Keratinocyte (primary cell): ENCODE results near the gene TSC22D2. TPM values are rescaled to one million over a fixed set of nuclear protein-coding genes. Genes with fewer than 3 reads are reported as not detected.

Experiments
- DNase-seq: peaks from one replicate; pipeline ENCODE4 v3.0.0-alpha.2; 2011; ENCODE audit warnings: low read depth, missing footprints, low spot score
- FAIRE-seq: peaks from 2 replicates; lab custom pipeline; 2011; peaks lifted over from hg19 to GRCh38; lab: Jason Lieb, UNC
- H2AFZ ChIP-seq: 2 replicates; pipeline ENCODE4 v1.6.0; 2012; ENCODE audit warnings: low read length, control low read depth, inconsistent platforms; ENCODE audit not compliant: control insufficient read depth
- H3K27ac ChIP-seq: 2 replicates; pipeline ENCODE4 v1.5.1; 2011; ENCODE audit warnings: low read length; ENCODE audit not compliant: control insufficient read depth, insufficient read depth
- H3K27me3 ChIP-seq: 3 replicates; pipeline ENCODE4 v1.6.0; 2011; ENCODE audit warnings: low read length; ENCODE audit not compliant: control insufficient read depth, insufficient read depth; ENCODE audit errors: extremely low read depth
- H3K36me3 ChIP-seq, 2 experiments: 2 replicates in 1 of 2; 3 replicates in 1 of 2; pipeline ENCODE4 v1.5.1; 2011; ENCODE audit warnings: low read length in 2 of 2, mild to moderate bottlenecking in 1 of 2; ENCODE audit not compliant: control insufficient read depth in 2 of 2, insufficient read depth in 2 of 2; ENCODE audit errors: extremely low read depth in 1 of 2
- H3K4me1 ChIP-seq: 3 replicates; pipeline ENCODE4 v1.5.1; 2011; ENCODE audit warnings: low read length; ENCODE audit not compliant: control insufficient read depth, insufficient read depth; ENCODE audit errors: extremely low read depth
- H3K4me2 ChIP-seq: 3 replicates; pipeline ENCODE4 v1.6.0; 2011; ENCODE audit warnings: low read depth, low read length; ENCODE audit not compliant: control insufficient read depth, insufficient read depth; ENCODE audit errors: extremely low read depth
- H3K4me3 ChIP-seq, 3 experiments: fragments of 200-600 bp in 1 of 3; sonication (generic) in 1 of 3; 2 replicates in 2 of 3; 3 replicates in 1 of 3; pipeline ENCODE4 v1.5.1; 2011 to 2016; ENCODE audit warnings: low read length in 3 of 3, mild to moderate bottlenecking in 3 of 3, control low read depth in 2 of 3, inconsistent platforms in 1 of 3, low read depth in 1 of 3, mixed read lengths in 1 of 3, mixed run types in 1 of 3, moderate library complexity in 1 of 3; ENCODE audit not compliant: control insufficient read depth in 2 of 3, insufficient read depth in 2 of 3; ENCODE audit errors: extremely low read depth in 1 of 3
- H3K79me2 ChIP-seq: 2 replicates; pipeline ENCODE4 v1.6.0; 2012; ENCODE audit warnings: low read length; ENCODE audit not compliant: control insufficient read depth, insufficient read depth
- H3K9ac ChIP-seq: 3 replicates; pipeline ENCODE4 v1.6.0; 2011; ENCODE audit warnings: low read length; ENCODE audit not compliant: control insufficient read depth, insufficient read depth; ENCODE audit errors: extremely low read depth
- H3K9me1 ChIP-seq: 3 replicates; pipeline ENCODE4 v1.6.0; 2011; ENCODE audit warnings: low read length; ENCODE audit not compliant: control insufficient read depth, insufficient read depth; ENCODE audit errors: extremely low read depth
- H3K9me3 ChIP-seq: 2 replicates; pipeline ENCODE4 v1.5.1; 2012; ENCODE audit warnings: low read depth, low read length; ENCODE audit not compliant: control insufficient read depth
- H4K20me1 ChIP-seq: 3 replicates; pipeline ENCODE4 v1.6.0; 2011; ENCODE audit warnings: low read length; ENCODE audit not compliant: control insufficient read depth, insufficient read depth; ENCODE audit errors: extremely low read depth
- EZH2 ChIP-seq: IDR thresholded peaks from one replicate; pipeline ENCODE4 v1.6.1; 2012; ENCODE audit warnings: inconsistent platforms, mild to moderate bottlenecking, low read length, moderate library complexity
- dilution Hi-C: fragments of 300-500 bp; cut with MboI; formaldehyde crosslinking; loops from one replicate; pipeline ENCODE4 v1.7.0; 2020; ENCODE audit warnings: low sequenced_read_pairs; ENCODE audit not compliant: extremely low pct_ligation_motif_present
- polyA plus RNA-seq, 5 experiments: library from polyadenylated mRNA; depleted of rRNA in 3 of 5; stranded (reverse) in 3 of 5; stranded (forward) in 1 of 5; unstranded in 1 of 5; fragments of >200 nt; gene quantifications; 1 replicate in 1 of 5; 2 replicates in 3 of 5; 3 replicates in 1 of 5; pipeline versions ENCODE4 v1.2.1 to v1.2.3, GENCODE V29; 2011 to 2012; ENCODE audit warnings: missing spikeins in 2 of 5, low read depth in 1 of 5, low replicate concordance in 1 of 5
- TF ChIP-seq, protein P1 (sequence below), 3 experiments: IDR thresholded peaks in 1 of 3; conservative IDR thresholded peaks in 1 of 3; optimal IDR thresholded peaks in 1 of 3; 2 replicates in 2 of 3; 3 replicates in 1 of 3; pipeline versions ENCODE3 to v1.5.1; 2011; ENCODE audit warnings: low read length in 3 of 3, mild to moderate bottlenecking in 3 of 3, moderate library complexity in 2 of 3, control low read depth in 1 of 3, inconsistent platforms in 1 of 3; ENCODE audit not compliant: insufficient read depth in 2 of 3; ENCODE audit errors: extremely low read depth in 1 of 3

Gene TSC22D2
- polyA plus RNA-seq, 1 donor (not counting 4 experiments of a cell fraction or from before 2014, with no cell fraction given): 22.3 TPM

DNA sequence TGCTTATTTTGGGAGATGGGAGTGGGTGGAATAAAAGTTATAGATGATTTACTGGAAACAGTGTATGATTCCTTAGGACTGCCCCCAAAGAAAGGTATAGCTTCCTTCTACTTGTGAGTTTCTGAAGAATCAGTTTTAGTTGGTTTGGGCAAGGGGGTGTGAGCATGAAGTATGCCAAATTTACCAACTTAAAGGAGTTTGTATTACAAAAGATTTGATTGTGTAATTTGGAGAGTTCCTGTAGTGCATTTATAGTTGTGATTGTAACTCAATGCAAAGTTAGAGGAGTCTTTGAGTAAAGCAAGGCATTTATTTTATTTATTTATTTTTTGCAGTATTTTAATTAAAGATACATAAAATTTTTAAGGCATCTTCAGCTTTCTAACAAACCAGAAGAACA is 42.8 kb downstream of the TSC22D2 start:
- no peaks in the 10 kb centered on the region for H4K20me1 ChIP-seq
- H3K9me3 ChIP-seq: no peaks in the 10 kb centered on the region
- no peak overlapping the region for H3K4me3 ChIP-seq
- H3K36me3 ChIP-seq: no peaks in the 10 kb centered on the region
- H3K27ac ChIP-seq: no peak overlapping the region
- H3K9ac ChIP-seq: no peak overlapping the region
- no peak for TF ChIP-seq EZH2
- TF ChIP-seq, protein P1, sequence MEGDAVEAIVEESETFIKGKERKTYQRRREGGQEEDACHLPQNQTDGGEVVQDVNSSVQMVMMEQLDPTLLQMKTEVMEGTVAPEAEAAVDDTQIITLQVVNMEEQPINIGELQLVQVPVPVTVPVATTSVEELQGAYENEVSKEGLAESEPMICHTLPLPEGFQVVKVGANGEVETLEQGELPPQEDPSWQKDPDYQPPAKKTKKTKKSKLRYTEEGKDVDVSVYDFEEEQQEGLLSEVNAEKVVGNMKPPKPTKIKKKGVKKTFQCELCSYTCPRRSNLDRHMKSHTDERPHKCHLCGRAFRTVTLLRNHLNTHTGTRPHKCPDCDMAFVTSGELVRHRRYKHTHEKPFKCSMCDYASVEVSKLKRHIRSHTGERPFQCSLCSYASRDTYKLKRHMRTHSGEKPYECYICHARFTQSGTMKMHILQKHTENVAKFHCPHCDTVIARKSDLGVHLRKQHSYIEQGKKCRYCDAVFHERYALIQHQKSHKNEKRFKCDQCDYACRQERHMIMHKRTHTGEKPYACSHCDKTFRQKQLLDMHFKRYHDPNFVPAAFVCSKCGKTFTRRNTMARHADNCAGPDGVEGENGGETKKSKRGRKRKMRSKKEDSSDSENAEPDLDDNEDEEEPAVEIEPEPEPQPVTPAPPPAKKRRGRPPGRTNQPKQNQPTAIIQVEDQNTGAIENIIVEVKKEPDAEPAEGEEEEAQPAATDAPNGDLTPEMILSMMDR (optimal IDR thresholded peaks at IDR 0.05 in 1 of 3, IDR thresholded peaks at IDR 0.05 in 1 of 3, conservative IDR thresholded peaks at IDR 0.05 in 1 of 3; ENCODE audit: extremely low read depth in 1 of 3, insufficient read depth in 2 of 3, low read length in 3 of 3): no peak
- FAIRE-seq: no peak
- no peaks in the 10 kb centered on the region for H3K27me3 ChIP-seq
- no peak overlapping the region for H2AFZ ChIP-seq
- dilution Hi-C loops: no loop called here
- DNase-seq: no peak
- peaks cover 36% of the 10 kb centered on the region for H3K4me1 ChIP-seq
- no peaks in the 10 kb centered on the region for H3K9me1 ChIP-seq
- no peak overlapping the region for H3K4me2 ChIP-seq
- peaks cover 67% of the 10 kb centered on the region for H3K79me2 ChIP-seq

DNA sequence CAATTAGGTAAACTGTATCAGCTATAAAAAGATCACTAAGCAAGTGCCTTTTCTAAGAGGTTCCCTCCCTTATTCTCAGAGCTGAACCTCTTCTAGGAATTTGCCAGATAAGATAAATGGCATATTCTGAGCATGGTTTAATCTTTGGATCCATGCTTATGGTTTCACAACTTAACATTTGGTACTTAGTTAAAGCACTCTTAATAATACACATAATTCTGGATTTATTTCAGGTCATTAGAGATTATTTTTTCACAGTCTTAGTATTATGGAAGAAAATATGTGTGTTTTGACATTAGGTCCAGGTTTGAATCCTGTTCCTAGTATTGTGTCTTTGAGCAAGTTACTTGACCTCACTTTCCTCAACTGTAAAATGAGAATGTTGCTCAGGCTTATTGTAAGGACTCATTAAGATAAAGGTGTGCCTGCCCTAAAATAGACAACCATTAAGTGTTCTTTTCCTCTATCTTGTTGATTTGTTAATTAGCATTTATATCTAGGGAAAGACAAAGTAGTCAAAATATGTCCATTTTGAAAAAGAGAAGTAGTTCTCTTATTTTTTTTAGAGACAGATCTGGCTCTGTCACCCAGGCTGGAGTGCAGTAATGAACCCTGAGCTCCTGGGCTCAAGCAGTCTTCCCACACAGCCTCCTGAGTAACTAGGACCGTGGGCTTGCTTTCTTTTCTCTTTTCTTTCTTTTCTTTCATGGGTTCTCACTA is 43.4 kb downstream of the TSC22D2 start:
- Histone ChIP-seq H3K36me3 (no peaks in the 10 kb centered on the region), H3K9me3 (no peaks in the 10 kb centered on the region), H3K27me3 (no peaks in the 10 kb centered on the region), H3K4me3 (no peak overlapping the region), H3K4me2 (no peak overlapping the region), H3K27ac (no peak overlapping the region), H2AFZ (no peak overlapping the region), H3K9ac (no peak overlapping the region), H3K79me2 (peaks cover 63% of the 10 kb centered on the region), H3K4me1 (peaks cover 36% of the 10 kb centered on the region), H4K20me1 (no peaks in the 10 kb centered on the region), H3K9me1 (no peaks in the 10 kb centered on the region)
- TF ChIP-seq, protein P1 (optimal IDR thresholded peaks at IDR 0.05 in 1 of 3, IDR thresholded peaks at IDR 0.05 in 1 of 3, conservative IDR thresholded peaks at IDR 0.05 in 1 of 3; ENCODE audit: extremely low read depth in 1 of 3, insufficient read depth in 2 of 3, low read length in 3 of 3): no peak
- TF ChIP-seq EZH2: no peak
- dilution Hi-C loops: no loop called here
- DNase-seq (no peak), FAIRE-seq (peak; percentile 67)
